Measurements from ENCODE around the gene TOMM34. TPM values are rescaled to one million over a fixed set of nuclear protein-coding genes. Genes with fewer than 3 reads are reported as not detected.

Gene TOMM34
- total RNA-seq, 6 donors from 2014 or later: 6.2 to 26.1 (median 13.5) TPM

GRCh38 chr20:44993343-44993742 lies 33.1 kb upstream of the TOMM34 start:
- H3K4me3 ChIP-seq: no peak overlapping the region
- H3K4me1 ChIP-seq: peaks cover 31 to 47% (median 38%) of the 10 kb centered on the region in 4 donors
- H3K36me3 ChIP-seq: peaks cover 14 to 44% (median 25%) of the 10 kb centered on the region in 4 donors
- DNase-seq: no peak
- H3K27me3 ChIP-seq: no peaks in the 10 kb centered on the region
- no peak for TF ChIP-seq EP300 (IDR thresholded peaks at IDR 0.05)
- no peak for TF ChIP-seq POLR2A (IDR thresholded peaks at IDR 0.05)
- TF ChIP-seq CTCF (IDR thresholded peaks at IDR 0.05): no peak
- TF ChIP-seq POLR2AphosphoS5 (IDR thresholded peaks at IDR 0.05): no peak
- peak in 1 of 2 donors; percentile 48 for ATAC-seq (ENCODE audit: low FRiP score in 2 of 2)
- peak overlapping the region; percentile 27 to 83 (median 66) for H3K27ac ChIP-seq
- H3K9me3 ChIP-seq: no peaks in the 10 kb centered on the region
- WGBS, 2 donors: 48 to 58% methylated on average over 3 of the region's 3 CpGs

GRCh38 chr20:44990957-44991356 lies 30.8 kb upstream of the TOMM34 start:
- H3K9me3 ChIP-seq: no peaks in the 10 kb centered on the region
- ATAC-seq (ENCODE audit: low FRiP score in 2 of 2) (no peak), DNase-seq (no peak)
- peaks cover 3 to 30% (median 13%) of the 10 kb centered on the region in 4 donors for H3K36me3 ChIP-seq
- no peaks in the 10 kb centered on the region for H3K27me3 ChIP-seq
- H3K27ac ChIP-seq: peak overlapping the region; percentile 53 to 83 (median 74)
- H3K4me1 ChIP-seq: peaks cover 31 to 47% (median 40%) of the 10 kb centered on the region in 4 donors
- no peak for TF ChIP-seq POLR2AphosphoS5 (IDR thresholded peaks at IDR 0.05)
- TF ChIP-seq POLR2A (IDR thresholded peaks at IDR 0.05): no peak
- TF ChIP-seq CTCF (IDR thresholded peaks at IDR 0.05): no peak
- TF ChIP-seq EP300 (IDR thresholded peaks at IDR 0.05): no peak
- peak overlapping the region in 2 of 4 donors; percentile 11 to 23 for H3K4me3 ChIP-seq

GRCh38 chr20:44990425-44990824 lies 30.2 kb upstream of the TOMM34 start:
- Histone ChIP-seq H3K4me3 (peak overlapping the region in 2 of 4 donors; percentile 11 to 23), H3K9me3 (no peaks in the 10 kb centered on the region), H3K27ac (peak overlapping the region; percentile 53 to 83 (median 74)), H3K36me3 (peaks cover 0 to 30% (median 9%) of the 10 kb centered on the region in 4 donors), H3K4me1 (peaks cover 31 to 47% (median 42%) of the 10 kb centered on the region in 4 donors), H3K27me3 (no peaks in the 10 kb centered on the region)
- ATAC-seq (ENCODE audit: low FRiP score in 2 of 2) (peak in 1 of 2 donors; percentile 45), DNase-seq (no peak)
- WGBS, 2 donors: 28 to 39% methylated on average over 3 of the region's 3 CpGs
- TF ChIP-seq POLR2A (IDR thresholded peaks at IDR 0.05): no peak
- TF ChIP-seq EP300 (IDR thresholded peaks at IDR 0.05): no peak
- TF ChIP-seq CTCF (IDR thresholded peaks at IDR 0.05): no peak
- TF ChIP-seq POLR2AphosphoS5 (IDR thresholded peaks at IDR 0.05): no peak

GRCh38 chr20:44988631-44989171 lies 28.5 kb upstream of the TOMM34 start:
- H3K27ac ChIP-seq: peak overlapping the region in 1 of 4 donors; percentile 5
- TF ChIP-seq POLR2AphosphoS5 (IDR thresholded peaks at IDR 0.05) (no peak), POLR2A (IDR thresholded peaks at IDR 0.05) (no peak), EP300 (IDR thresholded peaks at IDR 0.05) (no peak), CTCF (IDR thresholded peaks at IDR 0.05) (no peak)
- H3K4me1 ChIP-seq: peaks cover 26 to 41% (median 33%) of the 10 kb centered on the region in 4 donors
- 78 to 89% methylated on average over 1 of the region's 1 CpG for WGBS, 2 donors
- ATAC-seq (ENCODE audit: low FRiP score in 2 of 2) (no peak), DNase-seq (no peak)
- H3K27me3 ChIP-seq: no peaks in the 10 kb centered on the region
- no peaks in the 10 kb centered on the region for H3K9me3 ChIP-seq
- no peak overlapping the region for H3K4me3 ChIP-seq
- H3K36me3 ChIP-seq: peaks cover 0 to 39% (median 8%) of the 10 kb centered on the region in 4 donors

All from upper lobe of left lung (tissue), 6 donors.